GM12878 (cell line): Measurements from ENCODE around the gene SIM1.

Experiments used
- CREB1 ChIP-seq: IDR thresholded peaks from 2 replicates; pipeline ENCODE4 v1.6.1; 2012; ENCODE audit warnings: low read depth, mild to moderate bottlenecking, inconsistent platforms
- CTCF ChIP-seq, 3 experiments: IDR thresholded peaks in 2 of 3; conservative IDR thresholded peaks in 1 of 3; 2 replicates each; pipeline ENCODE4 v1.5.1; 2011; ENCODE audit warnings: low read depth in 3 of 3, low read length in 3 of 3, mild to moderate bottlenecking in 3 of 3, control low read depth in 2 of 3, moderate library complexity in 2 of 3, inconsistent platforms in 1 of 3, mixed read lengths in 1 of 3; ENCODE audit not compliant: control insufficient read depth in 2 of 3, insufficient read depth in 1 of 3; ENCODE audit errors: extremely low read depth in 1 of 3
- PAX5 ChIP-seq: IDR thresholded peaks from 2 replicates; pipeline ENCODE4 v1.6.1; 2011; ENCODE audit warnings: low read depth, low read length, borderline replicate concordance
- POLR2AphosphoS5 ChIP-seq: IDR thresholded peaks from 2 replicates; pipeline ENCODE4 v1.6.1; 2011; ENCODE audit warnings: mild to moderate bottlenecking, low read length, inconsistent platforms
- TARDBP ChIP-seq: IDR thresholded peaks from 2 replicates; pipeline ENCODE4 v1.6.1; 2016; ENCODE audit warnings: borderline replicate concordance
- ZBTB33 ChIP-seq: fragments of 450-650 bp; IDR thresholded peaks from 2 replicates; pipeline ENCODE4 v1.6.1; 2017; ENCODE audit warnings: mild to moderate bottlenecking
- ZNF274 ChIP-seq: IDR thresholded peaks from one replicate; pipeline ENCODE4 v1.8.0; 2011; ENCODE audit not compliant: insufficient read length, insufficient read depth
- TF ChIP-seq, protein P1 (sequence below): IDR thresholded peaks from 2 replicates; pipeline ENCODE4 v1.6.1; 2011; ENCODE audit warnings: low read depth, mild to moderate bottlenecking, low read length, moderate library complexity, borderline replicate concordance; ENCODE audit errors: extremely low read depth
- TF ChIP-seq, protein P2 (sequence below): fragments of 450-650 bp; IDR thresholded peaks from 2 replicates; pipeline ENCODE4 v1.6.1; 2016; ENCODE audit warnings: mild to moderate bottlenecking, moderate library complexity, borderline replicate concordance

GRCh38 chr6:100446115-100447080 is 18.3 kb downstream of the SIM1 start:
- TF ChIP-seq PAX5 (no peak), ZNF274 (no peak), POLR2AphosphoS5 (no peak), CTCF (IDR thresholded peaks at IDR 0.05 in 2 of 3, conservative IDR thresholded peaks at IDR 0.05 in 1 of 3; ENCODE audit: control insufficient read depth in 2 of 3, extremely low read depth in 1 of 3, insufficient read depth in 1 of 3, low read depth in 3 of 3, low read length in 3 of 3) (no peak), CREB1 (no peak), ZBTB33 (no peak), TARDBP (no peak)
- TF ChIP-seq, protein P1, sequence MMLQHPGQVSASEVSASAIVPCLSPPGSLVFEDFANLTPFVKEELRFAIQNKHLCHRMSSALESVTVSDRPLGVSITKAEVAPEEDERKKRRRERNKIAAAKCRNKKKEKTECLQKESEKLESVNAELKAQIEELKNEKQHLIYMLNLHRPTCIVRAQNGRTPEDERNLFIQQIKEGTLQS: no peak
- TF ChIP-seq, protein P2, sequence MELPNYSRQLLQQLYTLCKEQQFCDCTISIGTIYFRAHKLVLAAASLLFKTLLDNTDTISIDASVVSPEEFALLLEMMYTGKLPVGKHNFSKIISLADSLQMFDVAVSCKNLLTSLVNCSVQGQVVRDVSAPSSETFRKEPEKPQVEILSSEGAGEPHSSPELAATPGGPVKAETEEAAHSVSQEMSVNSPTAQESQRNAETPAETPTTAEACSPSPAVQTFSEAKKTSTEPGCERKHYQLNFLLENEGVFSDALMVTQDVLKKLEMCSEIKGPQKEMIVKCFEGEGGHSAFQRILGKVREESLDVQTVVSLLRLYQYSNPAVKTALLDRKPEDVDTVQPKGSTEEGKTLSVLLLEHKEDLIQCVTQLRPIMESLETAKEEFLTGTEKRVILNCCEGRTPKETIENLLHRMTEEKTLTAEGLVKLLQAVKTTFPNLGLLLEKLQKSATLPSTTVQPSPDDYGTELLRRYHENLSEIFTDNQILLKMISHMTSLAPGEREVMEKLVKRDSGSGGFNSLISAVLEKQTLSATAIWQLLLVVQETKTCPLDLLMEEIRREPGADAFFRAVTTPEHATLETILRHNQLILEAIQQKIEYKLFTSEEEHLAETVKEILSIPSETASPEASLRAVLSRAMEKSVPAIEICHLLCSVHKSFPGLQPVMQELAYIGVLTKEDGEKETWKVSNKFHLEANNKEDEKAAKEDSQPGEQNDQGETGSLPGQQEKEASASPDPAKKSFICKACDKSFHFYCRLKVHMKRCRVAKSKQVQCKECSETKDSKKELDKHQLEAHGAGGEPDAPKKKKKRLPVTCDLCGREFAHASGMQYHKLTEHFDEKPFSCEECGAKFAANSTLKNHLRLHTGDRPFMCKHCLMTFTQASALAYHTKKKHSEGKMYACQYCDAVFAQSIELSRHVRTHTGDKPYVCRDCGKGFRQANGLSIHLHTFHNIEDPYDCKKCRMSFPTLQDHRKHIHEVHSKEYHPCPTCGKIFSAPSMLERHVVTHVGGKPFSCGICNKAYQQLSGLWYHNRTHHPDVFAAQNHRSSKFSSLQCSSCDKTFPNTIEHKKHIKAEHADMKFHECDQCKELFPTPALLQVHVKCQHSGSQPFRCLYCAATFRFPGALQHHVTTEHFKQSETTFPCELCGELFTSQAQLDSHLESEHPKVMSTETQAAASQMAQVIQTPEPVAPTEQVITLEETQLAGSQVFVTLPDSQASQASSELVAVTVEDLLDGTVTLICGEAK: no peak
